NCI-H2107 treated with DMSO at 0.1 percent for 48 hours (cell line): Measurements from ENCODE around the gene PRR5L.

ENCODE experiments used
- DNase-seq: peaks from one replicate; lab custom pipeline; 2025; ENCODE audit not compliant: unreplicated experiment; lab: John Stamatoyannopoulos, UW

Gene PRR5L

DNA sequence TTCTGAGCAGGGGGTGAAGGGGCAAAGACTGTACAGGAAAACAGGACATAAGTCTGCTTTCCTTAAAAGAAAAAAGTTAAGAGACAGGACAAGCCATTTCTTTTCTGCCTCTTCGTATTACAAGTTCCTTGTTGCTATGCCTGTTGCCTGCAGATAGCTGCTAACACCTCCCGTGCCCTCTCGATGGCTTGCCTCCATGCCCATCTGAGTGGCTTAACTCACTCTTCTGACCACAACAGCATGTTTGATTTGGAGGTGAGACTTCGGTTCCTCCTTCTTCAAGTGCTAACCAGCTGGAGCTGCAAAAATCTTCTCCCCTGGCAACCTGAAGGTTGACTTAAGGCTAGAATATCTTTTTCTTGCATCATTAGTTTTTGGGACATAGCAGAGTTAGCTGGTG lies 103.1 kb downstream of the PRR5L start:
- no peak for DNase-seq

DNA sequence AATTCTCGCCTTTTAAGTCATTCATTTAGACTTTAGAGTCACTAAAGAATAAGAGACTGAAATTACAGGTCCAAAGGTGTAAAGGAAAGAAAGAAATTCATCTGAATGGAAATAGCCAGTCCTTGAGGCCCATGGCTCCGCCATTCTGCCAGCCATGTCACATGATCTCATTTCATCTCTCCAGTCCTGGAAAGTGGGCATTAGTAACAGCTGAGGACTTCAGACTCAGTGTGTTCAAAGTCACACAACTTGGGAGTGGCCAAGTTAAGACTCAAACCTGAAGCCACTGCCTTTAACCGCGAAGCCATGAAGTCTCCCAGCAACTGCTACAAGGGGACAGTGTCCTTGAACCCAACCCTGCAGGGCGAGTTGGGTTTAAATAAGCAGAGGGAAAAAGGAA lies 103.7 kb downstream of the PRR5L start:
- DNase-seq = no peak

DNA sequence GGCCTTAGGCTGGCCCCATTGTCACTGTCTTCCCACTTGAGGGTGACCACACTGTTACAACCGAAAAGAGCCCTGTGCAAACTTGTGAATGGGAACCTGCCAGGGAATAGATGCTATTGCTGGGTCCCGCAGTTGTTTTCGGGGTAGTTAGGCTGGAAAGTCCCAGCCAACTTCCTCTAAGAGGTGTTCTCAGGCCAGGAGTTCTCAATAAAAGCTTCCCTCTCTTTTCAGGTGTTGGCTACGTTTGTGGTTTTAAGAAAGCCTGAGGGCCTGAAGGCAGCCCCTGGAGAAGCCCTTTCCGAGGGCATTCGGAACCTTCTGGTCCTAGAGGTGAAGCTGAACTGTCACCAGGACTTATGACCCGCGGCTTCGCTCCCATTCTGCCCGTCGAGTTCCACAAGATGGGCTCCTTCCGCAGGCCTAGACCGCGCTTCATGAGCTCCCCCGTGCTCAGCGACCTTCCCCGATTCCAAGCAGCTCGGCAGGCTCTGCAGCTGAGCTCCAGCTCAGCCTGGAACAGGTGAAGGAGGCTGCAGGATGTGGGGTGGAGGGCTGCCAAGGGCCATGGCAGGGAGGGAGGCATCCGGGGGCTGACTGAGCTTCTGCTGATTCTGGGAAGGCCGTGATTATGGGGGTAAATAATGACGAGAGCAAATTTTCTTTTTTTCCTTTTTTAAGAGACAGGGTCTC lies 104.8 kb downstream of the PRR5L start:
- no peak for DNase-seq

DNA sequence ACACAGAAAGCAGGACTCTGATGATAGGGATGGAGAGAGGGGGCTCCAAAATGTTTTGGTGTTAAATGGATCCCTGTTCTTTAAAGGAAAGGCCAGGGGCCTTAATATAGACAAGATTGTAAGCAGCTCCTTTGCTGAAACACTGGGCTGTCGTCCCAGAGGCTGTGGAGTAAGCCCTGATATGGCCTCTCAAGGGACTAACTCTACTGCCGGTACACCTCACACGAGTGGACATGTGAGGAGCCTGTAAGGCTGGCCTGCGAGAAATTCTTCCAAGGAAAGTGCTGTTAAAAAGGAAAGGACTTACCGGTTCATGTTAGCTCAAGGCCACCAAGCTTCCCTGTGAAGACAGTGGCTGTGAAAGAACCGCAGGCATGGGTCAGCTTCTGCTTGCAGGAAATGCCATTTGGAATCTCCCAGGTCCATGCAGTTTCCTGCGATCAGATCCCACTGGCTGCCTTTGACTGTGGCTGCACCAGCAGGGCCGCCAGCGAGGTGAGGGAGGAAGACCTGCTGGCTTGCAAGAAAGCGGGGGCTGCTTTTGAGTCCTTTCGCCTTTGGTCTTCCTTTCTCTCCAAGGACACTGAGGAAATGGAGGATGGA lies 106.6 kb downstream of the PRR5L start:
- DNase-seq = no peak

DNA sequence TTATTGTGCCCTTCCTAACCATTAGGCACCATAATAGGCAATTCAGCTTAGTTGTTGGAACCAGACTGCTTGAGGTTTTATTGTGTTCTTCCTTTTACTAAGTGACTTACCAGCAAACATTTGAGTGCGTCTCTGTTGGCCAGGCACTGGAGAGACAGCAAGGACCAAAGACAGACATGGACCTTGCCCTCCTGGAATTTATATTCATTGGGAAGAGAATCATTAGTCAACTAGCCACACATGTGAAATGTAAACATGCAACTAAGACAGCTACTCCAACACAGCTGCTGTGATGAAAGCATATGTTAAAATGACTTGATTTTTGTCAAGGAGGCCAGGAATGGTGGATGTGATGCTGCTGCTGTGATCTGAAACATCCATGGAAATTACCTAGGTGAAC lies 107.6 kb downstream of the PRR5L start:
- DNase-seq = no peak

DNA sequence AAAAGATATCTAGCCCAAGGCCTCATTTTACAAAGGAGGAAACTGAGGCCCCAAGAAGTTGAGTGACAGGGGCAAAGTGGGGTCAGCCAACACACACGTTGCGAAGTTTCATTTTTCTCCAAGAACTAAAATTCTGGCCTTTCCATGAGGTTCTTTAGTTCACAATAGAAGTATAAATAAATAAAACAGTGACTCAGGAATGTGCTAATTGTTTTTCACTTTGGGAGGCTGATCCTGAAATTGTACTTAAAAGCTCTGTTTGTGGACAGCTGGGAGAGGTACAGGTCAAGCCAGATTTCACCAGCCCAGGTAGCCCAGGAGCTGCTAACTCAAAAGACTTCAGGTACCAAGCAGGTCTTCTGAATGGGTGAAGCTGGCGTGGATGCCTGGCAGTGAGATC lies 108.7 kb downstream of the PRR5L start:
- no peak for DNase-seq

DNA sequence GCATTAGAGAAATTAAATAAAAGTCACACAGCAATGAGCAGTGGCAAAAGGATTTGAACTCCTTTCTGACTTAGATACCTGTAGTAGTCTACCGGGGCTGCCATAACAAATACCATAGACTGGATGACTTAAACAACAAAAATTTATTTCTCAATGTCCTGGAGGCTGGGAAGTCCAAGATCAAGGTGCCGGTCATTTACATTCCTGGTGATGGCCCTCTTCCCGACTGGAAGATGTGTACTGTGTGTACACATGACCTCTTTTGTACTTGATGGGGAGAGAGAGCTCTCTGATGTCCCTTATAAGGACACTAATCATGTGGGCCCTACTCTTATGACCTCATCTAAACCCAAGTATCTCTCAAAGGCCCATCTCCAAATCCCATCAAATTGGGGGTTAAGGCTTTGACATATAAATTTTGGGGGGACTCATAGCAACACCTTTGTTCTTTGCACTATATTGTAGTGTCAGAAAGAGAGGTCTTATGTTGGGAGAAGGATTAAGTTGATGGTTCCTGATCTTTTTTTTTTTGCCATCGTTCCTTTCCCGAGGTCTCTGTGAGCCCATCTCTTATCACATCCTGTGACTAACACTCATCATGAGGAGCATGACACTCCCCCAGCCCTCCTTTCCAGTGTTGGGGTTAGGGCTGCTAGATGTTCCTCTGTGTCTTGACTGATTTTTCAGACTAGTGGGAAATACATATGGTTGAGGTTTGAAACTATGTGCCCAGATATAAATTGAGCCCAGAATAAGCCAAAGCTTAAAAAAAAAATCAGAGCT lies 109.7 kb downstream of the PRR5L start:
- no peak for DNase-seq

DNA sequence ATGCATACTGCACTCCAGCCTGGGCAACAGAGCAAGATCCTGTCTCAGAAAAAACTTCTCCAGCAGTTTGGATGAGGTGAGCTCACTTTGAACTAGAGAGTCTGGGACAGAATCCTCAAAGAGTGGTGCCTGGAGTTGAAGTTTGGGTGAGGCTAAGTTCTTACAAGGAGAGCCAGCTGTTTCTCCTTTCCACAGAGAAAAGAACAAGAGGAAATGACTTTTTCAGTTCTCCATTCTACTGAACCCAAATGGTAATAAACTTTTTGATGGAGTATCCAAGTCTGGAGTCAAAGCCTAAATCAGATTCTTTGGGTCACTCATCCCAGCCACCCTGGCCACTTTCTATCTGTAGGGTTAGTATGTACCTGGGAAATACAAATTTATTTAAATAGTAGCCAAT lies 111.3 kb downstream of the PRR5L start:
- no peak for DNase-seq

DNA sequence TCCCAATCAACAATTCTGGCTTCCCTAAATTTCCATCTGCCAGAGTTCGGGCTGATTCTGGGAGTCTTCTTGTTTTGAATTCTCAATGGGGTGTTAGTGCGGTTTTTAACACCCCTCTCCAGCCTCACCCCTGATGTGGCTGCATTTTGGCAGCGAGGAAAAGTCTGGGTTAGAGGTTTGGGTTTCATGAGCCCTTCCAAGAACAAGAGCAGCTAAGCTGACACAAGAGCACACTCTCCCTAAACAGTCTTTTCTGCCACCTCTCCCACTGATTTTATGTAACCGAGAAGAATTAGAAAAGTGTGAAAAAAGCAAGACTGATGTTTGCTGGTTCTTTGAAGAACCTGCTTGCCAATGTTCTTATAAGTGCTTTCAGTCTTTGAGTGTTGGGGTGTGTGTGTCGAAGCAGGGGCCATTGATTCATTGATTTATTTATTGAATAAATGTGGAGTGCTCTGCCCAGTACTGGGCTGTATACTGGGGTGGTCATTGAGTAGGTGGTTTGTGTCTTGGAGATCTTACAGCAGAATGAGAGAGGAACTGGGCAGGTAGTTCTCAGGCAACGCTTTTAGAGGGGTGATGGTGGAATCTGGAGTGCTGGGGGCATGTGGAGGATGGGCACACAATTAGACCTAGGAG lies 112.5 kb downstream of the PRR5L start:
- DNase-seq = no peak

DNA sequence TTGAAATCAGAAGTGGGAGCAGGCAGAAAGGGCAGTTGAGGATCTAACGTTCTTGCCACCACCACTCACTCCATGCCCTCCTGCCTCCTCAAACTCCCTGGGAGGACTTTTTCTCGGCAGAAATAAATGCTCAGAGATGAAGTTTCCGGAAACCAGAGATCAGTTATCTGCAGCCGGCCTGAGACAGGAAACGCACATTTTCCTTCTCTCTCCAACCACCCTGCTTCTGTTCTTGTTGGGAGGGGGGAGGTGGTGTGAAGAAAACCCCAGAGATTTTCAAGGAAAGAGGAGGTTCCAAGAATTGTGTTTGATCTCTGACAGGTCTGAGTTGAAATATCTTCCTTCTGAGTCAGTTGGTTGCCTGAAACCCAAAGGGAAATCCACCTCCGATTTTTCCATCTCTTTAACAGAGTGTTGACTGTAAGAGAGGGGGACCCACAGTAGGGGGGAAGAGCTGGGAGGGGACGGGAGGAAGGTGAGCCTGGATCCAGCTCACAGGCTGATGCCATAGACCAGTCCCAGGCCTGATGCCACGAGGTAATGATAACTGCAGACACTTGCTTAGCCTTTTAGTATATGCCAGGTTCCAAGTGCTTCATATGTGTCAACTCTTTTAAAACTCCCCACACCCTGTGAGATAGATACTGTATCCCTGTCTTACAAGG lies 113.2 kb downstream of the PRR5L start:
- DNase-seq = no peak

DNA sequence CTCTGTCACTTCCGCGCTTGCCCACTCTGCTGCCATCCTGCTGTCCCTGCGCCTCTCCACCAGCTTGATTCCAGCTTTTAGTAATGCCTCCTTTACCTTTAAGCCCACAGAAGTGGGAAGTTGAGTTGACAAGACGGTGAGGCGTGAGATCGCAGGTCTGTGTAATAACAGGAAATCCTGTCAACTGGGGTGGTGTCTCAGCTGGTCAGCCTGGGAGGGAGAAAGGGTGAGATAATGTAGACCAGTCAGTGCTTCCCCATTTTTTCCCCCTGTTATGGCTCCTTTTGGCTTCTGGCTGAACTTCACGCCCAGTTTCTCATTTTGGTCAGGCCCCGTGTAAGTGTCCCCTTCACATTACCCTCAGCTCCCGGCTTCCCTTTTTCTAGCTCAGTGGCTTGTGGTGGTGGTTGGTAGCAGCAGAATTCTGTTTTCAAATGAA lies 115.1 kb downstream of the PRR5L start:
- DNase-seq = no peak

DNA sequence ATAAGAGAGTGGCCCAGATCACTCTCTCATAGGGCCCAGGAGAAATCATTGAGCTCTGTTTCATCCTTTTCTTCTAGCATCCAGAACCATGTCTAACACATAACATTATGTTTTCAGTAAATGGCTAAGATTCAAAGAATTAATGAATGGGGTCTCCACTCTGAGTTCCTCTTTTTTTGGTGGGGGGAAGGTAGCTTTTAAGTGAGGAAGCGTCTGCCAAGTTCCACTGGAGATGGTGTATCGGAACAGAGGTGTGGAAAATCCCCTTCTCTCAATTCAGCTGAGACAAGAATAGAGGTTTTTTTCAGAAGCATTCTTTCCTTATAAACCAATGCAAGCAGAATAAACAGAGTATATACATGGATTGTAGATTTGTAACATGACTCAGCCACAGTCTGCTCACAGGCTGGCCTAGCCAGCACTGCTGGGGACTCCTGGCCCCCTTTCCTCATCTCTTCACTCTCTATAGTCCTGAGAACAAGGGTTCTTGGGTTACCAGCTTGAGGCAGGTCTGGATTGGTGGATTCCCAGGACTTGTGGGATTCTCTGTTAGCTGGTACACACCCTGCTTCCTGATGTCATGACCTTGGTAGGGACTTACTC lies 116.8 kb downstream of the PRR5L start:
- DNase-seq = no peak

DNA sequence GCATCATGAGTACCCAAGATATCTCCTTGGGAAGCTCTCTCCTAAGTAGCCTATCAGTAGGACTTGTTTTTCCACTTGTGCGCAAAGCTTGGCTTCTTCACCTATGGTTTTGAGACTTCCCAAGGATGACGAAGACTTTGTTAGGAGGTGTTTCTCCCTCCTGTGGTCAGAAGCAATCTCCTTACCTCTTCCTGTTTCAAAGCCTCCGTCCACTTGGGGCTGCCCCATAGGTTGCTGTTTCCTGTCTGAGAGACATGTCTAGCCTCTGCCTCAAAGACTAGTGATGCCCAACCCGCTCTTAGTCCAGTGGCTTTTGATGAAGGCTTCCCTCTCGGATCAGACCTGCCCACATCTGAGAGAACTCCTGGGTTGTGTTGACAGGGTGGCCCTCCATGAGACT lies 121.1 kb downstream of the PRR5L start:
- no peak for DNase-seq

DNA sequence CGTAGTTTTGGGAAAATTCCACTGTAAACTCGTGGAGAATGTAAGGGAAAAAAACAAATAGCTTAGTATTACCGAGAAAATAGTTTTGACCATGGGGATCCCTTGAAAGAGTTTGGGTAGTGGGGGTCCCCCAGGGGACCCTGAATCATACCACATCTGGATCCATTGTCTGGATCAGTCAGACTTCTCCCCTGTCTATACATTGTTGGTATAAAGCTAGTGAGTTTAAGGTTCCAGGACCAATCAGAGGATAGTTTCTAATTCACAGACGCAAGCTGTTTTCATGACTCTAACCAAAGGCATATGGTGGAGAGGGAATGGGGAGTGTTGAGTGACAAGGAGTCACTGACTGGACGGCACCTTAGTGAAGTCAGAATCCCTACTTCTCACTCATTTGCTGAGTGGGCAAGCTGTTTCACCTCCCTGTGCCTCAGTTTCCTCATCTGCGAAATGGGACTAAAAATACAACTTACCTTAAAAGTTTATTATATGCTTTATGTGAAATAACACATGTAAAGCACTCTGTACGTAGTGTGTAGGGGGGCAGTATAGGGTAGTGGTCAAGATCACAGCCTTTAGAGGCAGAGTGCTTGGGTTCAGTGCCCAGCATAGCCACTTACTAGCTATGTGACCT lies 123.8 kb downstream of the PRR5L start:
- DNase-seq = no peak

DNA sequence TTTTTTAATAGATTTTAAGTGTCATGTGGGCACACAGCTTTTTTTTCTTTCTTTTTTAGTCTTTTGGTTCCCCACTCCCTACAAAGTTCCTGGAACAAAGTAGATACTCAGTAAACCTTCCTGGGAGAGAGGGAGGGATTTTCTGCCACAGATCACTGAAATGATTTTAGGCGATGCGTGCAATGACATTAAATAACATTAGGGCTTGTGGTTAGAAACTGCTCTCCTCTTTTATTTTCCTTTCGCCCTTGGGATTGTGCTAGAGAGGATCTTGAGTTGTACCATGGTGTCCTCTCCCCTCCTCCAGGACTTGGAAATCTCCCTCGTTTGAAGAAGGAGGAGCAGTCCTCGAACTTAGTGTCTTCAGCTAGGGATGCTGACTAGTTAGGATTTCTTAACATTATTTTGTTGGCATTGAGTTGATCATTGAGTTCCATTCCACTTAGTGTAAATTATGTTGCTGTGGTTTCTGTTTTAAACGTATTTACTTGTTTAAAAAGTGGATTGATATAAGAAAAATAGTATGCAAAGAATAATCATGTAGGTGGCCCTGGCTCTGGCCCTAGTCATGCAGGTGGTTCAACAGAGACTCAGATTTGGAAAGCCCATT lies 125.6 kb downstream of the PRR5L start:
- no peak for DNase-seq

DNA sequence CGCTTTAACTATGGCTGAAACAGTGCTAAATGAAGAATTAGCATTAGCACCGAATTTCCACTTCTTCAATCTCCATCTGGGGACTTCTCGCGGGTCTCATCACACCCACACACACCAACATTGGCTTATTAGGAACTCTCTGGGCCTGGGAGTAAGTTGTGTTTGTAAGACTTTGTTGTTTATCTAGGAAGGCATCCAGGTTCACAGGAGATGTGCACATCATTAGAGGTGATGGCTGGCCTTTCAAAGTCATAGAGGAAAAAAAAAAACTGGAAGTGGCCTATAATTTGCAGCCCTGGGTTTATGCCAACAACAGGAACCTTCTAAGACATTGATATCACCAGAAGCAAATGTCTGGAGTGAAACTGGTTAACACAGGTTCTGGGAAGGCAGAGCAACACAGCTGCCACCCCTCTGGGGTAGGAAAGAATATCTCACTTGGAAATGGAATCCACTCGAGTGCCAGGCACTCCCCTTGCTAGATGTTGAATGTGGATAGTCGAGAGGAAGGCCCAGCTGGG lies 129.5 kb downstream of the PRR5L start:
- no peak for DNase-seq

DNA sequence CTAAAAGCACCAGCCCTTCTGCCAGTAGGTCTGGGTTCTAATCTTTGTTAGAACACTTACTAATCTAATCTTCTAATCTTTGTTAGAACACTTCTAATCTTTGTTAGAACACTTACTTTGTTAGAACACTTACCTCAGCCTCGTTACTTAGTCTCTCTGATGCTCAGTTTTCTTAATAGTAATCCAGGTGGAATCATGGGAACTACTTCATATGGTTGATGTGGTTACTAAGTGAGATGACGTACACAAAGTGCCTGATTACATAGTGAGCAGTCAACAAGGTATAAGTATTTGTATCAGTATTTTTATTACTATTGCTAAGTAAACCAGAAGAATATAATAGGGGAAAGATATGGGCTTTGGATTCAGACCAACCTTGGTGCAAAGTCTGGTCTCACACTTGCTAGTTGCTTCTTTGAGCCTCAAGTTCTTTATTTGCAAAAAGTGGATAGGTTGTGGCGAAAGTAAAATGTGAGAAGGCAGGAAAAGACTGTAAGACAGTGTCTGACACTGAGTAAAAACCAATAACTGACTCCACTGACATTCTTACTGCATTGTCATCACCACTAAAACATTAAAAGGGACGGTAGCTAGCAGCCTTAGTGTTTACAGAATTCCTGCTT lies 130.2 kb downstream of the PRR5L start:
- DNase-seq = no peak

DNA sequence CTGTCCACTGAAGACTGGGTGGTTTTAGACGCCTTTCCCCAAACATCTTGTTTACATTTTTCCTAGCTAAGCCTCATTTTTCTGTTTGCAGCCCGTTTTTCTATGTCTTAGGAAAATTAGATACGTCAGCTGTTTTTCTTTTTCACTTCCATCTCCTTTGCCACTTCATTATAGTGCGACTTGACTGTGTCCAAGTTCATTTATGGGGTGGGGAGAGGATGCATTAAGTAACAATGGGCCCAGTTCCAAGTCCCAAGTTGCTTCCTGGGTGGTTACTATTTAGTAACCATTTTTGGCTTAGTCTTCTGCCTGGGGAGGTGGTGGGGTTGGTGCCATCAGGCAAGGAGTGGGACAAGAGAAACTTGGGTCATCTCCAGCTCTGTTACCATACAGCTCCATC lies 131.0 kb downstream of the PRR5L start:
- no peak for DNase-seq

DNA sequence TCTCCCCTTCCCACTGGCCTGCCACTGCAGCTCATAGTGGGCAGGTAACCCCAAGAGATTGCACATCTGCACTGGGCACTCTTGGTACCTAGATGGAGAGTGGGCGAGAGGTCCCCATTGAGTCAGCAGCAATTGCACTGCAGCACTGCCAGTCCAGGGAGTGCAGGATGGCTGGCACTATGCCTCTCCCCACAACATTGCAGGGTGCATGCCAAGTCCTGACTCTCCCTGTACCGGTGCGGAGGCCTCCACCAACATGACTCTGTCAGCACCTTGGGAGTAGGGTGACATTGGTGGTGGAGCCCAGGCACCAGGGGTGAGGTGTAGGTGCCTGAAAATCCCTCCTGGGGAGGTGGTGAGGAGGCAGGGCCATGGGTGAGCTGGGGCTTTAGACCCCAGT lies 131.8 kb downstream of the PRR5L start:
- no peak for DNase-seq
